Measurements from ENCODE around the gene MLLT11. TPM values are rescaled to one million over a fixed set of nuclear protein-coding genes. Genes with fewer than 3 reads are reported as not detected.

Gene MLLT11
- total RNA-seq, 1 donor from 2014 or later = 4.9 TPM

Other genes with a start within 250 kb of the MLLT11 start
- 17.2 and 36.6 TPM in 2 replicates for gene ARNT, start 183.8 kb upstream of the MLLT11 start, total RNA-seq
- gene CTXND2, start 173.3 kb upstream of the MLLT11 start, total RNA-seq = not detected in 2 replicates
- 36.7 and 41.7 TPM in 2 replicates for gene SETDB1, start 134.0 kb upstream of the MLLT11 start, total RNA-seq
- 87.4 and 121 TPM in 2 replicates for gene CERS2, start 85.6 kb upstream of the MLLT11 start, total RNA-seq
- not detected in 2 replicates for gene ANXA9, start 78.1 kb upstream of the MLLT11 start, total RNA-seq
- gene MINDY1, start 53.5 kb upstream of the MLLT11 start, total RNA-seq = 8.9 and 12.0 TPM in 2 replicates
- 4.1 and 7.7 TPM in 2 replicates for gene PRUNE1, start 51.9 kb upstream of the MLLT11 start, total RNA-seq
- 0.07 and 0.11 TPM in 2 replicates for gene BNIPL, start 23.8 kb upstream of the MLLT11 start, total RNA-seq
- 1.1 and 1.4 TPM in 2 replicates for gene C1orf56, start 12.6 kb upstream of the MLLT11 start, total RNA-seq
- 59.9 and 70.5 TPM in 2 replicates for gene CDC42SE1, start 775 bp upstream of the MLLT11 start, total RNA-seq
- gene GABPB2, start 10.4 kb downstream of the MLLT11 start, total RNA-seq = 6.4 and 9.8 TPM in 2 replicates
- gene SEMA6C, start 86.2 kb downstream of the MLLT11 start, total RNA-seq = 5.3 and 19.5 TPM in 2 replicates
- 0.13 and 0.35 TPM in 2 replicates for gene TNFAIP8L2, start 96.3 kb downstream of the MLLT11 start, total RNA-seq
- 3.1 and 5.6 TPM in 2 replicates for gene LYSMD1, start 105.5 kb downstream of the MLLT11 start, total RNA-seq
- gene SCNM1, start 105.7 kb downstream of the MLLT11 start, total RNA-seq = 30.2 and 37.2 TPM in 2 replicates
- gene TMOD4, start 115.6 kb downstream of the MLLT11 start, total RNA-seq = not detected in 2 replicates
- 63.3 and 65.7 TPM in 2 replicates for gene VPS72, start 129.8 kb downstream of the MLLT11 start, total RNA-seq
- 61.1 and 73.7 TPM in 2 replicates for gene PIP5K1A, start 138.2 kb downstream of the MLLT11 start, total RNA-seq
- 263 and 288 TPM in 2 replicates for gene PSMD4, start 194.3 kb downstream of the MLLT11 start, total RNA-seq
- gene ZNF687, start 221.9 kb downstream of the MLLT11 start, total RNA-seq = 6.2 and 6.9 TPM in 2 replicates